ENCODE data around the gene DPF3.

The DPF3 gene

DNA sequence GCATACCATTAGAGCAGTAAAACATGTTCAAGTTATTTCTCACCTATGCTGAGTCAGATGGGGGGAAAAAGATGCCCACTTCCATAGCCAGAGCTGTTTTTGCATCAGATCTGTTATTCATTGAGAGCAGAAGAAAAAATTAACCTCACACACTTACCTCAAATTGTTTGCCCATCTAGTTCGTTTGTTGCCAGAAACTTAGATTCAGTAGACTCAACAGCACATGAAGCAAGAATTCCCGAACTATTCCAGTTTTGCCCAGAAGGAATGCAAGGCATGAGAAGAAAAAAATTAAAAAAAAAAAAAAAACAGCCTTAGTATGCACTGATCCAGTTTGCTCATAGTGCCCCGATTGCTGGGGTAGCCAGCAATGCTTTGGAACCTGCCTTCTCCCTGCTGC, 12.4 kb upstream of the DPF3 start:
- FAIRE-seq (no peak), DNase-seq (ENCODE audit: extremely low spot score, insufficient read length, low read depth) (no peak)

DNA sequence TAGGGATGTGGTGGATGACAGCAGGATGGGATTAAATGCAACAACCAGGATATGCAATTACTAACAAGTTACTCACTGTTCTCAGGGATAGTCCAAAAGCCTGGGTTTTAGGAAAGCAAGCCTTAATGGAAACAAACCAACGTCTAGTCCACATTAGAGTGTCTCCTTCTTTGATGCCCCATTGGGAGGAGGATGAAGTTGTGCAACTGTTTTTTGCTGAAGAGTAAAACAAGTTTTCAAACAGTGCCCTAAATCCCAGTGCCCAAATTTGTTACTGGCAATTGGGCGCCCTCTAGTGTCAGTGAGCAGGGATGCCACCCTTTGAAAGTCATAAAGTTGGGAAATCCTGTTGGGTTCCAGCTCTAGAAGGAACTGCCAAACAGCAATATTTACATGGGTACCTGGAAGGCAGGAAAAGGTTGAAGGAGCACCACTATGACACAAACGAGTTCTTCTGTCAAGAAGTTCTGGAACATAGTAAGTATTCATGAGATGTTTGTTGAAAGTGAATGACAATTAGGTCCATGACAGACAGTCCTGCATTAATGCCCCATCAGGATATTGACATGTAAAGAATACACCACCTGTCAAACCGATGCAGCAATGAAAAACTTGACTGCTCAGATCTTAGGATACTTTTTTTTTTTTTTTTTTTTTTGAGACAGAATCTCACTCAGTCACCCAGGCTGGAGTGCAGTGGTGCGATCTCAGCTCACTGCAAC, 11.1 kb upstream of the DPF3 start:
- FAIRE-seq (peak; percentile 90), DNase-seq (ENCODE audit: extremely low spot score, insufficient read length, low read depth) (peak; percentile 44)

DNA sequence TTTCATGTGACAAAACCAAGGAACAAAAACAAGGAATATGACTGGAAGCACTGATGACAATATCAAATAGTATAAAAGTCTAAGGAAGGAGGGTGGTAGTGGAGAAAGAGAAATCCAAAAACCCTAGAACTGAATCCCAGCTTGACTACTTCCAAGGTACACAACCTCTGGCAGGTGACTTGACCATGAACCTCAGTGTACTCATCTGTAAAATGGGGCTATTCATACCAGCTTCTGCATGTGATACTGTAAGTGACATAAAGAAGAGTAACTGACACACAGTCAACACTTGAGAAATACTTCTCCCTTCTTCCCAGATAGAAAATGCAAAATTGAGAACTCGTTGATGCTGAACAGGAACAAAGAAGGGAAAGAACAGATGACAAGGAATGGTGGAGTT, 10.3 kb upstream of the DPF3 start:
- DNase-seq (ENCODE audit: extremely low spot score, insufficient read length, low read depth), result no peak
- no peak for FAIRE-seq

DNA sequence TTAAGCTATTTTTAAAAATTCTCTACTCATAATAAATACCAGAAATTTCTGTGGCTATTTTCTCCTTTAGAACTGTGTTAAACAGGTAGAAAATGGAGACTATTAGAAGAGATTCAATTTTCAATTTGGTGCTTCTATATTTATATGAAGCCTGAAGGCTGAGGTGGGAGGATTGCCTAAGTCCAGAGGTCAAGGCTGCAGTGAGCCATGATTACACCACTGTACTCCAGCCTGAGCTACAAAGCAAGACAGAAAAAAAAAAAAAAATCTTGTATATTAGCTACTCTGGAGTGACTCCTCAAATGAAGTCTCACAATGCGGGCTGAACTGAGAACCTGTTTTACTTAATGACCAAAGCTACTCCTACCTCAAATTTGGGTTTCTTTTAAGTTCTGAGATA, 9.8 kb upstream of the DPF3 start:
- no peak for DNase-seq (ENCODE audit: extremely low spot score, insufficient read length, low read depth)
- no peak for FAIRE-seq

DNA sequence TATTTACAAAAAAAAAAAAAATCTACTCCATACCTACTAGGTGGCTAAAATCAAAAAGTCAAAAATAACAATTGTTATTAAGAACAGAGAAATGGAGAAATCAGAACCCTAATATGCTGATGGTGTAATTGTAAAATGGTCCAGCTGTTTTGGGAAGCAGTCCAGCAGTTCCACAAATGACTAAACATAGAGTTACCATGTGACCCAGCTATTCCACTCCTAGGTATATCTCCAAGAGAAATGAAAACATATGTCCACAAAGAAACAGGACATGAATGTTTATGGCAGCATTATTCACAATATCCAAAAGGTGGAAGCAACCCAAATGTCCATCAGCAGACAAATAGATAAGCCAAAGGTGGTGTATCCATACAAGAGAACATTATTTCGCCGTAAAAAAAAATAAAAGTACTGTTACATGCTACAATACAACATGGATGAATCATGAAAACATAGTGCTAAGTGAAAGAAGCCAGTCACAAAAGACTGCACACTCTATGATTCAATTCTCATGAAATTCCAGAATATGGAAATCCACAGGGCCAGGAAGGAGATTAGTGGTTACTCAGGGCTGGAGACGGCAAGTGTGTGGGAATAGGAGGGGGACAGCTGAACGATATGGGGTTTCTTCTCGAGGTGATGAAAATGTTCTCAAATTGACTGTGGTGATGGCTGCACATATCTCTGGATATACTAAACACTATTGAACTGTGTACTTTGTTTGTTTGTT, 9.1 kb upstream of the DPF3 start:
- no peak for FAIRE-seq

DNA sequence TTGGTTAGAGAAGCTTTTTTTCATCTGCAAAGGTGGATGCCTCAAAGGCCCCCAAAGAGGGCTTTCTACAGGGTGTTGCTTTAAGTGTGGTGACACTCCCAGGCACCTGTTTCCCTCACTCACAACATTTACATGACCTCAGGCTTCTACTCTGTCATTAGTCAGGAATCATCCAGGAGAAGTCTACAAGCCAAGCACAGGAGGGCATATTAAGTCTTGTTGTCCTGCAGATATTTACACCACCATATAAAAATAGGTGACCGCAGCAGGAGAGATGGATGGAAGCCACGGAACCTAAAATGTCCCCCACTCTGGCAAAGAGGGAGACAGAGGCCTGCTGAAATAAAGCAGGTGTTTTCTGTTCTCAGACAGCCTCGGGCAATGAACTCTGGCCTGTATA, 7.5 kb upstream of the DPF3 start:
- FAIRE-seq (no peak), DNase-seq (ENCODE audit: extremely low spot score, insufficient read length, low read depth) (no peak)

More for the DNA sequence above, 9.1 kb upstream of the DPF3 start:
- DNase-seq (ENCODE audit: extremely low spot score, insufficient read length, low read depth), result no peak

DNA sequence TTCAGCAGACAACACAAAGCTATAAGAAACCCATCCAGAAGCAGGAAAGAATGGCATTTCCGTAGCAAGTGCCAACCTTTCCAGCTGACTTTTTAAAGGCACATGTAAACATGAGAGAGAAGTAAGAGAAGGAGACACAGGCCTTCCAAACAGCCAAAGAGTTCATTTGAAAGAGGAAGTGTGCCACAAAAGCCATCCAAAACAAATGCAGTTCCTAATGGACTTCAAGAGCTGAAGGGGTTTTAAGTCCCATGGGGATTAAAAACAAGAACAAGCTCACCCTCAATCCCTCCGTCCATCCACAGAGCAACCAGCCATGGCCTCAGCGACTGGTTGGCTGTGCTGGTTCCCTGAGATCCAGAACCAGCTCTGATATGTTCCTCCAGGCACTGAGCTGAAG, 4.5 kb upstream of the DPF3 start:
- DNase-seq (ENCODE audit: extremely low spot score, insufficient read length, low read depth), result no peak
- FAIRE-seq, result no peak

DNA sequence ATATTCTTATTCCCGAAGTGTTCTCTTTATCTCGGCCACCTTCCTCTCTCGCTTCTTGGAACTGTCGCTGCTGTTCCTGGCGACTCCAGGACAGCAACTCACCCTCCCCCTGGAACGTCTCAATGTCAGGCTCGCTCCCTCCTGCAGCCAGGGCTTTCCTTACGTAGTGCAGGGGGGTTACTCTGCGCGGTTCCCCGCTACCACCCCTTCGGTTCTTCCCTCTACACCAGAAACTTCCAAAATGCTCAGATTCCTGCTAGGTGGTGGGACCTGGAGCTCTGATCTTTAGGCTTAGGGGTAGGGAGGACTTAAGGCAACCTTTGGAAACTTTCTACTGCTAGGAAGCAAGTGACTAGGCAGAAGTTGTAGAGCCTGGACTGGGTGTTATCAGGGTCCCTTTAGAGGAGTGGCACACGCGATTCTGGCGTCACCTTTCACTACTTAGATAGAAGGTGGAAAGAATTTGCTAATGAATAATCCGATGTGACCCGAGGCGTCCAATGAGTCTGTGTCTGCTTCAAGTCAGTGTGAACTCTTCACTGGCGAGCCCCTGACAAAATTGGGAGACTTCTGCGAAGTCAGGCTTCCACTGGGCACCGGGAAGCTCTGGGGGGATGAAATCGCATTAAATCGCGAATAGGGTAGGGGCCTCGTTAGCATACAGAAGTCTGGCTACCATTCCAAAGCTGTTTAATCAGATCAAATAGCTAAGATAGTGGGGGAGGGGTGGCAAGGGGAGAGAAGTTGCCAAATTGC, 900 bp upstream of the DPF3 start:
- no peak for DNase-seq (ENCODE audit: extremely low spot score, insufficient read length, low read depth)
- no peak for FAIRE-seq

DNA sequence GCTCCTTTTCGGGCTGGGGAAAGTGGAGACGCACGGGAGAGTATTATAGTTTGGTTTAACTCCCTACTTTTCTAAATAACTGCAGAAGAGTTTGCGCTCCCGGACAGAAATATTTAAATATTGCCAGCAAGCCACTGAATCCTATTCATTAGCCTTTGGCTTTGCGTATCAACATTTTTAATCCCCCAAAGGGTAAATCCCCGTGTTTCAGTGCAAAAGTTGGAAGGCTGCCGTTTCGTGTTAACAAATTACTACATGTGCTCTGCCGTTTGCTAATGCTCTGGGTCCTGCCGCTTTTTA, 372 bp upstream of the DPF3 start:
- DNase-seq (ENCODE audit: extremely low spot score, insufficient read length, low read depth) (no peak), FAIRE-seq (no peak)

DNA sequence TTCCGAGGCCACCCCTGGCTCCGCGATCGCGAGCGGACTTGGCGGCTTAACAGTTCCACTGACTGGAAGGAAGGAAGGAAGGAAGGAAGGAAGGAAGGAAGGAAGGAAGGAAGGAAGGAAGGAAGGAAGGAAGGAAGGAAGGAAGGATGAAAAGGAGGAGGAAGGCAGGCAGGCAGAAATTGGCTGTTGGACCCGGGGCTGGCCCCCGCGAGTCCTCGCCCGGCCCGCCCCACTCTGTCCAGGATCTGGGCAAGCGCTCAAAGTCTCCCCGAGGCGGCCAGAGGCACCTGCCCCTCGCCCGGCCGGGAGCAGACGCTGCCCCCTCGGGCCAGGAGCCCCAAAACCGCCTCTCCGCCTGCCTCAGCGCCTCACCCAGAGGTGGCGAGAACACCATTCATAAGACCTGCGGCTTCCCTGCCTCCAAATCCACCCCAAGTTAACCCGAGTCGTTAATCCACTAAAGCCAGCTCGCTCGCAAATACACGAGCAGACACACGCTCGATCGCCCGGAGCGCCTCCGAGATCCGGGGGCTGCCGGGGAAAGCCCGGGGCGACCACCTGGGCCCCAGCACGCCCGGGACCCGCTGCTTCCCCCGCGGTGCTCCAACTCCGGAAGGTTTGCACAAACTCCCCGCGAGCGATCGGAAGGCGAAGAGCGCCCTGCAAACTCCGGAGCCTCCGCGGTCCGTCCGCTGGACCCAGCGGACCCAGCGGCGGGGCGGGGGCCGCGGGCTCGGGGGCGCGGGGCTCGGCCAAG, 844 bp downstream of the DPF3 start:
- FAIRE-seq (peak; percentile 35), DNase-seq (ENCODE audit: extremely low spot score, insufficient read length, low read depth) (no peak)

DNA sequence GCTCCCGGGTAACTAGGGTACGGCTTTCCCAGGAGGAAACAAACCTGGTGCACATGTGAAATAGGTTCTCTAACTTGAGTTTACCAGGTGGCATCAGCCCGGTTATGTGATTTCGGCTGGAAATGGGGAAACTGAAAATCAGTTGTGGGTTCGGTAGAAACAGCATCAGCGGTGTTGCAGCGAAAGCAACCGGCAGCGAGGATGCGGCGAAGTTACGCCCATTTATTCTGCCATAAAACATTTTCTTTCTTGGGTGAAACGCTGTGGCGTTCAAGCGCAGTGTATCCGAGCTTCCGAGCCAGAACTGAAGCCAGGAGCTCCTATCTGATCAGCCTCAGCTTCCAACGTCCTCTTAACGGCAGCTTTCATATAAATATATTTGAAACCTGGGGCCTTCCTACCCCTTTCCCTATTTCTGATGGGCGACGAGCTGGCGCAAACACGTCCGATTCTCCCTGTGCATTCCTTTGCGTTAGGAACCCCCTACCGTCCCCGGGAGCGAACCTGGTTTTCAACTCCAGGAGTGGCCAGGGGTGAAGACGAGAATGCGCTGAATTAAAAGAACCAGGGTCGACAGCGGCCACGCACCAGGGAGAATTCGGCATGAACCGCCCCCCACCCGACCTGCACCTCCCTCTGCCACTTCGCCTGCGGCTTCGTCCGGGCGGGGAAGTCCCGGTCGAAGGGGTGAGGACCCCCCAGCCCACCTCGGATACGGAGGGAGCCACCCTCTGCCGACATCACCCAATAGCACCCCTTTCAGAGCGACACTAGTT, 1.6 kb downstream of the DPF3 start:
- FAIRE-seq (peak; percentile 64), DNase-seq (ENCODE audit: extremely low spot score, insufficient read length, low read depth) (no peak)

DNA sequence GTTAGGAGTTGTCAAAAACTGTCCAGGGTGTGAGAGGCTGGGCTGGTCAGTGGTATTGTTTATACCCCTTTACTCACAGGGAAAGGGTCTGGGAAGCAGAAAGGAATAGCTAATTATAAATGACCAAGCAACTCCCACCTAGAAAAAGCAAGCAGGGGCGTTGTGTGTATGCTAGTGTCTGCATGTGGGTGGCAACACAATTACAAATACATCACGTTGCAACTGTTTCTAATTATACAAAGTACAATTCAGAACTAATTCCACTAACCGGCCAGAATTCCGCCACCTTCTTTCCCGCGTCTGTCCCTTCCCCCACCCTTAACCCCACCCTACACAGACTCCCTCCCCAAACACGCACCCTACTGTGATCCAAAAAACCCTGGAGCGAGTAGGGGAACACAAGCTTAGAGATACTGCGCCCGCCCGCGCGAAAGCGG, 2.2 kb downstream of the DPF3 start:
- FAIRE-seq, result no peak
- DNase-seq (ENCODE audit: extremely low spot score, insufficient read length, low read depth), result no peak

DNA sequence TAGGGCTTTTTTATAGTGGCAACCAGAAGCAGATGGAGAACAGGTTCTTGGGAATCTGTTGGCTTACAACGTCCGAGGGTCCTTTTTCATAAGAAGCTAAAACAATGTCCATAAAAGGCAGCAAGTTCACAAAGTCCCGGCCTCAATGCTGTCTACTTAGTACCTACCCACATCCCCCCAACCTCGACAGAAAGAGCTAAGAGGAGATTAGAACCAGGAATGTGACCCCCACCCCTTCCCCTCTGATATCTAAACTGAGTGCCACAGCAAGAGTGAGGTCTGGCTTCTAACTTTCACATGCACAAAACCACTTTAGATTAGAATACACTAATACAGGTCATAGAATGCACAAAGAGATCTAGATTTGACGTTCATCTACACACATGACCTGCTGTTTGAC, 4.5 kb downstream of the DPF3 start:
- no peak for FAIRE-seq
- DNase-seq (ENCODE audit: extremely low spot score, insufficient read length, low read depth), result no peak

DNA sequence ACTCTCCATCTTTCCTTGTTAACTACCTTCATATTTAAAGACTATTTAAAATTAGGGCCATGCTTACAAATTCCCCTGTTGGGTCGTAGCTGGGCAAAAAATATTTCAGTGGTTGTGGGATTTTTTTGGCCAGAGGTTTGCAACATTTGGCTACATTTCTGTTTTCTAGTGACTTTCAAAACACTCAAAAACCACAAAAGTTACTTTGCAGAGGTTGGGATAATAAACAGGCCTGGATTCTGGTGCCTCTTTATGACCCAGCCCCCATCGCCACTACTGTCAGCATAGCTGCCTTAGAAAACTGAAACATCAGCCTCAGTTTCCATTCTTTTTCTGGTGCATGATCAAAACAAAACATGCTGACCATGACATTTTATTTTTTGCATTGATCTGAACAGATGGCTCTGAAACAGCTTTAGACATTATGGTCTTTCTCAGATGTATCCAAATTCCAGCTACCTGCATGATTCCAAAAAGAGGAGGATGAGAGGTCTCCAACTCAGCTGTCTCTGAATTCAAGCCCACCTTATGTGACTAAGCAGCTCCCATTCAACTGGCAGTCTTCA, 5.2 kb downstream of the DPF3 start:
- FAIRE-seq (no peak), DNase-seq (ENCODE audit: extremely low spot score, insufficient read length, low read depth) (no peak)

DNA sequence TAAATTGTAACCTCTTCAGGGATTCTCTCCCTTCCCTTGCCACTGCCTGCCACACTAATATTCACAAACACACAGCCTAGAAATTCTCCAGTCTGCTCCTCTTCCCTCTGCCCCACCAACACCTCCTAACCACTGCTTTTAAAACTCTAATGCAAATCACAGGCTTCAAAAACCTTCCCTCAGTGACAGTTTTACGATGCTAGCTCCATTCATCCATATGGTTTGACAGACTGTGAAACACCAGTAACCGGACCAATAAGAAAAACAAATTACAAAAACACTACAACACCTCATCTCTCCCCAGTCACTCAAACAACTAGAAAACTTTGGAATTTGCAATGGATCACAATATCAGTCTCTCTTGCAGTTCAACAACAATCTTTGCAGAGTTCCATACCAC, 5.7 kb downstream of the DPF3 start:
- no peak for FAIRE-seq
- DNase-seq (ENCODE audit: extremely low spot score, insufficient read length, low read depth), result no peak

DNA sequence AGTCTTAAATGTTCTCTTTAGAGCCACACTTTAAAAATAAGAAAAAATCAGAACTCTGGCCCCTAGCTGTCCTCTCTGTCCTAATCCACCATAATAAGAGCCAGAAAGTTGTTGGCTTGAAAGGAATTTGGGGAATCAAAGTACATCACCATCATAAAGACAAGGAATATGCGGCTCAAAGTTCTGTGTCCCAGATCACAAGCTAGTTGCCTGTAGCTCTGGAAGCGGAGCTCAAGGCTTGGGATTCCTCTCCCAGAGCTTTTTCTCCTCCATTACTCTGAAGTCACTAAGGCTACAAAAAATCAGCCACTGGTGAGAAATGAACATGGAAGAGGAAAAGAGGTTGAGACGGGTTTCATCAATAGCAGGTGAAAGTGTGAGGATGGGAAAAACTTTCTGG, 6.4 kb downstream of the DPF3 start:
- DNase-seq (ENCODE audit: extremely low spot score, insufficient read length, low read depth), result no peak
- no peak for FAIRE-seq

DNA sequence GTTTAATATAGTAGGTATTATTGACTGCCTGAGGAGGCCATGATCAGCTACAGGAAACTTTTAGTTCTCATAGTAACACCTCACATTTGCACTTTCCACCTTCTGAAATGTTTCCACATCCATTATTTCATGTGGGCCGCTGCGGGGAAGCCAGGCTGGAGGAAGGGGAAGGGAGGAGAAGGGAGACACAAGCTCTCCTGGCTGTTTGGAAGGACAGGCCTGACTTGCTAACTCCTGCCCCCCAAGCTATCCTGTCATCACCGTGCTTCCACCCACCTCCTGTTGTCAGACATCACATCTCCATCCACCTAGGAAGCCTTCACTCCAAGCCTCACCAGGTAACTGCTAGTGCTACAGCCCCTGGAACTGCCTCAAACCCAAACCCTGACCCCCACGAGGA, 9.5 kb downstream of the DPF3 start:
- DNase-seq (ENCODE audit: extremely low spot score, insufficient read length, low read depth) (no peak), FAIRE-seq (no peak)

DNA sequence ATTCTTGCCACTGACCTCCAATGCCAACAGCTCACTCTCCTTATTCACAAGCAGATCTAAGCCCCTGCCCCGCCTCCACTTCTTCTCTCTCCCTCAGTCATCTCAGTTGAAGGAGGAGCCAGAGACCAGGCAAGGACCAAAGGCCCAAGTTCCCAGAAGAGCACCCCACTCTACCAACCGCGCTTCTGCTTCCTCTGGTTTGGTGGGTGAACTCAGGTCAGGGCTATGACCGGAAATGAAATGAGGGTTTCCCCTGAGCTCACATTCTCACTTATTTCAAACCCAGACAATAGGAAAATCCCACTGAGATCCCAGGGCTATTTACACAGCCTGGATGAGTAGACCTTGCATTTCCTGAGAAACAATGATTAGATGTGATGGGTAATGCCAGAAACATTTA, 9.9 kb downstream of the DPF3 start:
- DNase-seq (ENCODE audit: extremely low spot score, insufficient read length, low read depth) (no peak), FAIRE-seq (peak; percentile 60)

DNA sequence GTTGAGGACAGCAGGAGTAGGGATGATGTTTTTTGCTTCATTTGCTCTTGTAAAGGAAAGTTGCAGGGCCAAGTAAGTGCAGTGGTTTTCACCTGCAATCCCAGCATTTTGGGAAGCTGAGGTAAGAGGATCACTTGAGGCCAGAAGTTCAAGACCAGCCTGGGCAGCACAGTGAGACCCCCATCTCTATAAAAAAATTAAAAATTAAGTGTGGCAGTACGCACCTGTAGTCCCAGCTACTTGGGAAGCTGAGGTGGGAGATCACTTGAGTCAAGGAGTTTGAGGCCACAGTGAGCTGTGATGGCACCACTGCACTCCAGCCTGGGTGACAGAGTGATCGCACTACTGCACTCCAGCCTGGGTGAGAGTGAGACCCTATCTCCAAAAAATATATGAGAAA, 10.8 kb downstream of the DPF3 start:
- DNase-seq (ENCODE audit: extremely low spot score, insufficient read length, low read depth) (no peak), FAIRE-seq (no peak)

DNA sequence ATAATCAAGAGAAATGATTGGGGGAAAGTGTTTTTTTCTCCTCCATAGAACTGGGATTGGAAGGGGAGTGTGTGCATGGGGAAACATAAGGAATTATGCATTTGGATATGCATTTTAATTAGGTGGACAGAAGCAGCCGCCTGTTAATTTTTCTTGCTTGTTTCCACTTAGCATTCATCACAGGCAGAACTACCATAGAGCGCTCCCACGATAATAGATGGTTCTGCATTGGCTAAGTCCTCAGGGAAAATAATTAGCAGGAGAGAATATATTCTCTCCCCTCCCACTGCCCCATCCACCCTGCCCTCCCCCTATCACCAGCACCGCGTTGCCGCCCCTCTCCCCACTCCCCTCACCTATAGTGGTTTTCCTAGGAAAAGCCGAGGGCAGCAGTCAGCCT, 11.4 kb downstream of the DPF3 start:
- FAIRE-seq, result no peak
- no peak for DNase-seq (ENCODE audit: extremely low spot score, insufficient read length, low read depth)
